Loucy (cell line): ENCODE results near the gene CFAP65.

Source experiments
- H2AFZ ChIP-seq: fragments of 200-600 bp; sonication (generic); 2 replicates; pipeline ENCODE4 v1.6.0; 2016; ENCODE audit warnings: antibody characterized with exemption, mild to moderate bottlenecking, low read length, moderate library complexity
- H3F3A ChIP-seq: fragments of 200-600 bp; 2 replicates; pipeline ENCODE4 v1.6.0; 2016; ENCODE audit warnings: antibody characterized with exemption, low read depth, mild to moderate bottlenecking
- H3K27me3 ChIP-seq: fragments of 200-600 bp; sonication (generic); 2 replicates; pipeline ENCODE4 v1.6.1; 2014; ENCODE audit warnings: low read length, mild to moderate bottlenecking; ENCODE audit not compliant: insufficient read depth, poor library complexity, severe bottlenecking
- H3K36me3 ChIP-seq: fragments of 200-600 bp; sonication (generic); 2 replicates; pipeline ENCODE4 v1.6.1; 2016; ENCODE audit warnings: low read length; ENCODE audit not compliant: insufficient read depth
- H3K4me1 ChIP-seq: fragments of 200-600 bp; sonication (generic); 2 replicates; pipeline ENCODE4 v1.5.1; 2014; ENCODE audit warnings: low read length, mild to moderate bottlenecking; ENCODE audit not compliant: insufficient read depth, poor library complexity, severe bottlenecking
- H3K4me2 ChIP-seq: fragments of 200-600 bp; sonication (generic); 2 replicates; pipeline ENCODE4 v1.6.0; 2014; ENCODE audit warnings: antibody characterized with exemption, low read length, low read depth, mild to moderate bottlenecking; ENCODE audit not compliant: poor library complexity, severe bottlenecking
- H3K4me3 ChIP-seq: fragments of 200-600 bp; sonication (generic); 2 replicates; pipeline ENCODE4 v1.5.1; 2014; ENCODE audit warnings: low read length, mild to moderate bottlenecking, mixed read lengths; ENCODE audit not compliant: poor library complexity, severe bottlenecking
- H3K79me2 ChIP-seq: fragments of 200-600 bp; sonication (generic); 2 replicates; pipeline ENCODE4 v1.6.1; 2014; ENCODE audit warnings: low read length; ENCODE audit not compliant: insufficient read depth
- H3K9ac ChIP-seq: fragments of 200-600 bp; sonication (generic); 2 replicates; pipeline ENCODE4 v1.6.0; 2014; ENCODE audit warnings: mild to moderate bottlenecking, low read depth, low read length, moderate library complexity; ENCODE audit not compliant: poor library complexity, severe bottlenecking
- H3K9me2 ChIP-seq: fragments of 200-600 bp; sonication (generic); replicated peaks from 2 replicates; pipeline ENCODE4 v1.6.1; 2016; ENCODE audit warnings: low read depth, low read length, mixed read lengths
- H3K9me3 ChIP-seq: fragments of 200-600 bp; sonication (generic); 2 replicates; pipeline ENCODE4 v1.6.1; 2014; ENCODE audit warnings: mild to moderate bottlenecking, antibody characterized with exemption, low read length, low read depth; ENCODE audit not compliant: insufficient read depth
- H4K20me1 ChIP-seq: fragments of 200-600 bp; sonication (generic); 2 replicates; pipeline ENCODE4 v1.6.0; 2014; ENCODE audit warnings: antibody characterized with exemption, low read length, mild to moderate bottlenecking; ENCODE audit not compliant: insufficient read depth, poor library complexity, severe bottlenecking
- EZH2phosphoT487 ChIP-seq: fragments of 200-600 bp; IDR thresholded peaks from 2 replicates; pipeline ENCODE4 v1.6.1; 2018; ENCODE audit warnings: antibody characterized with exemption, mild to moderate bottlenecking, moderate library complexity, borderline replicate concordance
- TF ChIP-seq, protein P1 (sequence below): fragments of 200-600 bp; sonication (generic); conservative IDR thresholded peaks from 2 replicates; pipeline ENCODE4 v1.5.1; 2014; ENCODE audit warnings: mild to moderate bottlenecking, antibody characterized with exemption, low read length

The CFAP65 gene

GRCh38 chr2:219078951-219079350, 37.6 kb upstream of the CFAP65 start:
- H3K4me3 ChIP-seq: no peak overlapping the region
- no peaks in the 10 kb centered on the region for H4K20me1 ChIP-seq
- H2AFZ ChIP-seq: no peak overlapping the region
- H3K9ac ChIP-seq: no peak overlapping the region
- H3K27me3 ChIP-seq: no peaks in the 10 kb centered on the region
- H3K4me2 ChIP-seq: no peak overlapping the region
- no peaks in the 10 kb centered on the region for H3F3A ChIP-seq
- H3K9me3 ChIP-seq: no peaks in the 10 kb centered on the region
- H3K79me2 ChIP-seq: no peaks in the 10 kb centered on the region
- TF ChIP-seq EZH2phosphoT487: no peak
- TF ChIP-seq, protein P1, sequence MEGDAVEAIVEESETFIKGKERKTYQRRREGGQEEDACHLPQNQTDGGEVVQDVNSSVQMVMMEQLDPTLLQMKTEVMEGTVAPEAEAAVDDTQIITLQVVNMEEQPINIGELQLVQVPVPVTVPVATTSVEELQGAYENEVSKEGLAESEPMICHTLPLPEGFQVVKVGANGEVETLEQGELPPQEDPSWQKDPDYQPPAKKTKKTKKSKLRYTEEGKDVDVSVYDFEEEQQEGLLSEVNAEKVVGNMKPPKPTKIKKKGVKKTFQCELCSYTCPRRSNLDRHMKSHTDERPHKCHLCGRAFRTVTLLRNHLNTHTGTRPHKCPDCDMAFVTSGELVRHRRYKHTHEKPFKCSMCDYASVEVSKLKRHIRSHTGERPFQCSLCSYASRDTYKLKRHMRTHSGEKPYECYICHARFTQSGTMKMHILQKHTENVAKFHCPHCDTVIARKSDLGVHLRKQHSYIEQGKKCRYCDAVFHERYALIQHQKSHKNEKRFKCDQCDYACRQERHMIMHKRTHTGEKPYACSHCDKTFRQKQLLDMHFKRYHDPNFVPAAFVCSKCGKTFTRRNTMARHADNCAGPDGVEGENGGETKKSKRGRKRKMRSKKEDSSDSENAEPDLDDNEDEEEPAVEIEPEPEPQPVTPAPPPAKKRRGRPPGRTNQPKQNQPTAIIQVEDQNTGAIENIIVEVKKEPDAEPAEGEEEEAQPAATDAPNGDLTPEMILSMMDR: no peak
- peaks cover 33% of the 10 kb centered on the region; the same call in 1 of the 2 replicates for H3K36me3 ChIP-seq
- H3K9me2 ChIP-seq: no peaks in the 10 kb centered on the region
- H3K4me1 ChIP-seq: no peaks in the 10 kb centered on the region

DNA sequence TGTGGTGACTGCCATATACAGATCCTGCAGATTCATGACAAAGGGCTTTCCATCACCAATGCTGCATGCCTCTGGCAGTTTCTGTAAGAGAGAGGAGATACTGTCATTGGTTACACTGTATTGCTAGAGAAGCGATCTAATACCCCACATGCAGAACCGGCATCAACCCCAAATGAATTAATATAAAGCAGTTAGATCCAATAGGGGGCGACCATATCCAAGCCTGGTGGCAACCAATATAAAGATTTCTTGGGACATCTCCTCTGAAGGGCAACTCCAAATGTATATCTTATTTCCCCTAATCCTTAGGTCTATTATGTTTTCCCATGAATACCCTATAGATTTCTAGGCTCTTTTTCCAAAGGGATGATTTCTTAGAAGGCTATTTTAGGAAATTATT, 36.8 kb upstream of the CFAP65 start:
- no peaks in the 10 kb centered on the region for H3K27me3 ChIP-seq
- no peaks in the 10 kb centered on the region for H4K20me1 ChIP-seq
- no peak overlapping the region for H3K4me2 ChIP-seq
- no peaks in the 10 kb centered on the region for H3K9me2 ChIP-seq
- H3K36me3 ChIP-seq: peaks cover 34% of the 10 kb centered on the region; the same call in 1 of the 2 replicates
- H3F3A ChIP-seq: no peaks in the 10 kb centered on the region
- no peaks in the 10 kb centered on the region for H3K4me1 ChIP-seq
- TF ChIP-seq, protein P1: peak; percentile 58
- TF ChIP-seq EZH2phosphoT487: no peak
- H3K9ac ChIP-seq: no peak overlapping the region
- no peaks in the 10 kb centered on the region for H3K79me2 ChIP-seq
- no peak overlapping the region for H2AFZ ChIP-seq
- no peak overlapping the region for H3K4me3 ChIP-seq
- H3K9me3 ChIP-seq: no peaks in the 10 kb centered on the region

DNA sequence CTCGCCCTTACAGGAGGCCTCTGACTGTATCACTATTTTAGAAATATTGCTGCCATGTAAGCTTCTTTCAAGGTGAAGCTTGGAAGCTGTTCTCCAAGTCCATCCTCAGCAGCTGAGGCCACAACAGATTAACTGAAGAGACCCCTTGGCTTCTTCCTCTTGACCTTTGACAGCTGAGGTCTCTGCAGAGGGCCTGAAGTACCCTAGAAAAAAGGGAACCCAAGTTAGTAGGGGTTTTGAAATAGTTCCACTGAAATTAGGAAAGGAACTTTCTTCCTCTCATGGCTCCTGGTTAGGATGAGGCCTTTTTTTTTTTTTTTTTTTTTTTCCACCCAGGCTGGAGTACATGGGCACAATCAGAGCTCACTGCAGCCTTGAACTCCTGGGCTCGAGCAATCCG, 34.9 kb upstream of the CFAP65 start:
- no peaks in the 10 kb centered on the region for H3K9me3 ChIP-seq
- no peaks in the 10 kb centered on the region for H3K9me2 ChIP-seq
- H3K36me3 ChIP-seq: peaks cover 34% of the 10 kb centered on the region; the same call in 1 of the 2 replicates
- no peak overlapping the region for H3K9ac ChIP-seq
- no peaks in the 10 kb centered on the region for H3F3A ChIP-seq
- no peaks in the 10 kb centered on the region for H3K27me3 ChIP-seq
- no peaks in the 10 kb centered on the region for H4K20me1 ChIP-seq
- no peak overlapping the region for H3K4me3 ChIP-seq
- no peak for TF ChIP-seq EZH2phosphoT487
- TF ChIP-seq, protein P1: no peak
- no peaks in the 10 kb centered on the region for H3K79me2 ChIP-seq
- no peak overlapping the region for H3K4me2 ChIP-seq
- no peak overlapping the region for H2AFZ ChIP-seq
- H3K4me1 ChIP-seq: no peaks in the 10 kb centered on the region
